Neural cell (in vitro differentiated cells): ENCODE data around the gene SLC16A9.

Experiments used
- EZH2 ChIP-seq: fragments of 200-600, 300-800 bp; shearing (Covaris generic), sonication (generic); IDR thresholded peaks from 2 replicates; pipeline ENCODE4 v1.6.1; 2014; ENCODE audit warnings: antibody characterized with exemption, low read length, borderline replicate concordance, mild to moderate bottlenecking; ENCODE audit not compliant: insufficient read depth, poor library complexity, severe bottlenecking
- POLR2AphosphoS5 ChIP-seq: IDR thresholded peaks from 2 replicates; pipeline ENCODE4 v1.6.1; 2012
- TAF1 ChIP-seq: IDR thresholded peaks from 2 replicates; pipeline ENCODE4 v1.6.1; 2012; ENCODE audit warnings: low read depth
- TF ChIP-seq, protein P1 (sequence below): fragments of 450-650 bp; IDR thresholded peaks from 2 replicates; pipeline ENCODE4 v1.5.1; 2014; ENCODE audit warnings: antibody characterized with exemption, mild to moderate bottlenecking, moderate library complexity; ENCODE audit not compliant: poor library complexity, severe bottlenecking

DNA sequence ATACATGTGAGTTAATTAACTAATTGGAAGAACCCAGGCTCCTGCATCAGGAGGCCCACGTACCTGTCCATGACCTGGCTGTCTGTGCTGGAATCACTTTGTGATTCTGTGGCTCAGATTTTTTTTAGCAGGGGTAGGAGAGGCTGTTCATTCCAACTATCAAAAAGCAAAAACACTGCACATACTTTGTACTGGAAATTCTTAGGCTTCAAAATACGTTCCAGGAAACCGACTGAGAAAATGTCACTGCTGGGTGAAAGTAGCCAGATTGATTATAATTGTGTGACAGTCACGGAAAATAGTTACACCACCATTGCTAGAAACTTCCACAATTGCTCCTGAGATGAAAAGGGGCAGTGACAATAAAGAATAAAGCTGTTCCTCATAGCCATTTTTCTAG lies 91.0 kb downstream of the SLC16A9 start:
- TF ChIP-seq POLR2AphosphoS5 (no peak), EZH2 (no peak), TAF1 (no peak)
- TF ChIP-seq, protein P1, sequence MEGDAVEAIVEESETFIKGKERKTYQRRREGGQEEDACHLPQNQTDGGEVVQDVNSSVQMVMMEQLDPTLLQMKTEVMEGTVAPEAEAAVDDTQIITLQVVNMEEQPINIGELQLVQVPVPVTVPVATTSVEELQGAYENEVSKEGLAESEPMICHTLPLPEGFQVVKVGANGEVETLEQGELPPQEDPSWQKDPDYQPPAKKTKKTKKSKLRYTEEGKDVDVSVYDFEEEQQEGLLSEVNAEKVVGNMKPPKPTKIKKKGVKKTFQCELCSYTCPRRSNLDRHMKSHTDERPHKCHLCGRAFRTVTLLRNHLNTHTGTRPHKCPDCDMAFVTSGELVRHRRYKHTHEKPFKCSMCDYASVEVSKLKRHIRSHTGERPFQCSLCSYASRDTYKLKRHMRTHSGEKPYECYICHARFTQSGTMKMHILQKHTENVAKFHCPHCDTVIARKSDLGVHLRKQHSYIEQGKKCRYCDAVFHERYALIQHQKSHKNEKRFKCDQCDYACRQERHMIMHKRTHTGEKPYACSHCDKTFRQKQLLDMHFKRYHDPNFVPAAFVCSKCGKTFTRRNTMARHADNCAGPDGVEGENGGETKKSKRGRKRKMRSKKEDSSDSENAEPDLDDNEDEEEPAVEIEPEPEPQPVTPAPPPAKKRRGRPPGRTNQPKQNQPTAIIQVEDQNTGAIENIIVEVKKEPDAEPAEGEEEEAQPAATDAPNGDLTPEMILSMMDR = no peak
